NCI-H2196 treated with DMSO at 0.1 percent for 48 hours (cell line): Measurements from ENCODE around the gene TMEM121.
A peak's percentile ranks its signal among the peaks of the same experiment; 100 is the strongest.

Experiments used
- DNase-seq: peaks from one replicate; lab custom pipeline; 2025; ENCODE audit not compliant: unreplicated experiment; lab: John Stamatoyannopoulos, UW

TMEM121 gene

DNA sequence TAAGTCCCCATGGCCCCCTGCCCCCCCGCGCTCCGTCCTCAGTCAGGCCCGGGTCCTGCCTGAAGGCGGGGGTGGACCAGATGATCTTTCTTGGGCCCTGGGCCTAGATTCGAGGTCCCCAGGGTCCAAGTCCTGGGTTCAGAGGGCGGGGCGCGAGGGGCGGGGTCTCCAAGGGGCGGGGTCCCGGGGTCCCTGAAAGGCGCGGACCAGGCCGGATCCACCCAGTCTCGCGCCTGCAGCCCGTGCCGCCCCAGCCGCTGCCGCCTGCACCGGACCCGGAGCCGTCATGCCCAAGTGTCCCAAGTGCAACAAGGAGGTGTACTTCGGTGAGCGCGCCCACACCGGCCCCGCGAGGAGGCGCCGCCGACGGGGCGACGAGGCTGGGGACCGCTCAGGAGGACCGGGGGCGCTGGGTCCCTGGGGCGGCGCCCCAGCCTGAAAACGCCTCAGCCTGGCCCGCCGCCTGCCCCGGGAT lies 39.4 kb upstream of the TMEM121 start:
- no peak for DNase-seq

DNA sequence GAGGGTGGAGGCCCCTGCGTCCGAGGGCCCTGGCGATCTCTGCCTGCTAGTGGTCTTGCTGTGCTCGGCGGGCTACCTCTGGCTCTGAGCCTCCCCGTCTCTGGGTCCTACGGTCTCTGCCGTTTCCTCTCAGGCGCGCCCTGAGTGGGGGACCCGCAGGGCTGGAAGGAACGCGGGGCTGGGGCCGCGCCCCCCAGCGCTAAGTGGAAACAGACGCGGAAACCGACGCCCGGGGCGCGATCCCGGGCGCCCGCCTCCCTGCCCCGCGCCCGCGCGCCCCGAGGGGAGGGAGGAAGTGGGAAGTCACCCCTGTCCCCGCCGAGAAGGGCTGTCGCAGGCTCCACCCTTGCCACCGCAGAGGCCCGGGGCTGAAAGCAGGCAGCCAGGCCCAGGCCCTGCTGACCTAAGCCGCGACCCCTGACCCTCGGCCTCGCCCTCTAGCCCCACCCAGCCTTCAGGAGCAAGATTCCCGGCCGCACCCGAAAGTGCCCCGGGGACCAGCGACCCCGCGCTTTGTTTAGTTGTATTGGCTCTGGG lies 38.9 kb upstream of the TMEM121 start:
- DNase-seq, result no peak

DNA sequence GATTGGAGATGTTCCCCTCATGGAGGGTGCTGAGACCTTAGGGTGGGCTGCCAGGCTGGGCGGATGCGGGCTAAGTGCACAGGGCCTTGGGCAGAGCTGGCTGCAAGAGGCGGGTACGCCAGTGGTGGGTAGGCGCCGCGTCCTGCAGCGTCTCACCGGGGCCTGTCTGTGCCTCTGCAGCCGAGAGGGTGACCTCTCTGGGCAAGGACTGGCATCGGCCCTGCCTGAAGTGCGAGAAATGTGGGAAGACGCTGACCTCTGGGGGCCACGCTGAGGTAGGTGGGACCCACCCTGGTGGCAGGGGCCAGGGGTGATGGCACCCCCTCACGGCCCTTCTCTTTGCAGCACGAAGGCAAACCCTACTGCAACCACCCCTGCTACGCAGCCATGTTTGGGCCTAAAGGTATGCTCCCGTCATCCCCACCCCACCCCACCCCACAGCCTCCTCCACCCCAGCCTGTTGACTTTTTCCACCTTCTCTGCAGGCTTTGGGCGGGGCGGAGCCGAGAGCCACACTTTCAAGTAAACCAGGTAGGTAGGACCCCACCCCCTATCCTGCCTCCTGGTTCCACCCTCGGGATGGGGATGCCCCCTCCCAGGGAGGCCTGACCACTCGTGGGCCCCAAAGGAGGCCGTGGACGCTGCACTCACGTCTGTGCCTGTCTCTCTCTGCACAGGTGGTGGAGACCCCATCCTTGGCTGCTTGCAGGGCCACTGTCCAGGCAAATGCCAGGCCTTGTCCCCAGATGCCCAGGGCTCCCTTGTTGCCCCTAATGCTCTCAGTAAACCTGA lies 38.2 kb upstream of the TMEM121 start:
- no peak for DNase-seq

DNA sequence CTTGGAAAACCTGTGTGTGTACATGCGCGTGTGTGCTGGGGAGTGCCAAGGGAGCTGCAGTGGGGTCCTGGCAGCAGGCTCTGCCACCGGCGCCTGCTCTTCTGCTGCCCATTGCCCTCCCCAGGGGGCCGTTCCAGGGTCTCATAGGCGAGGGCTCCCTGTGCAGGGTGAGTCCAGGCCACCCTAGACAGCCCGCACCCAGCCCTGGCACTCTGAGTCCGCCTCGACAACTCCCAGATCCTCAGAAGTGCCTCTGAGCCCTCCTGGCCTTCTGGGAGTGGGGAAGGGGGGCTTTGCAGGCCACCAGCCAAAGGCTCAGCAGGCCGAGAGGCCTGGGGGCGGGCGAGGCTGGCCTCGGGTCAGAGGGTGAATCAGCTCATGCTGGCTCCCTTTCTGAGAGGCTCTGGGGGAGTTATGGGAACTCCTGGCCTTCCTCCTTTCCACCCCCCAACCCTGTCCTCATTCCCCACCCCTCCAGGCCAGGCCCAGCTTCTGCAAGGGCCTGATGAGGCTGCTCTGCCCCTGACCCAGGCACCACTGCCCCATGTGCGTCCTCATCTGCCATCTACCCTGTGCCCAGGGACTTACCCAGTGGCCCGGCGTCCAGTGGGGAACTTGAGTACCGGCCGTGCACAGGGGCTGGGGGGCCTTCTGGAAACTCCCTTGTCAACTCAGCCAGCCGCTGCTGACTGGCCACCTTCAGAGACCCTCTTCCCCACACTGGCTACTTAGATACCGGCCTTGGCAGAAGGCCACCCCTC lies 37.4 kb upstream of the TMEM121 start:
- no peak for DNase-seq

DNA sequence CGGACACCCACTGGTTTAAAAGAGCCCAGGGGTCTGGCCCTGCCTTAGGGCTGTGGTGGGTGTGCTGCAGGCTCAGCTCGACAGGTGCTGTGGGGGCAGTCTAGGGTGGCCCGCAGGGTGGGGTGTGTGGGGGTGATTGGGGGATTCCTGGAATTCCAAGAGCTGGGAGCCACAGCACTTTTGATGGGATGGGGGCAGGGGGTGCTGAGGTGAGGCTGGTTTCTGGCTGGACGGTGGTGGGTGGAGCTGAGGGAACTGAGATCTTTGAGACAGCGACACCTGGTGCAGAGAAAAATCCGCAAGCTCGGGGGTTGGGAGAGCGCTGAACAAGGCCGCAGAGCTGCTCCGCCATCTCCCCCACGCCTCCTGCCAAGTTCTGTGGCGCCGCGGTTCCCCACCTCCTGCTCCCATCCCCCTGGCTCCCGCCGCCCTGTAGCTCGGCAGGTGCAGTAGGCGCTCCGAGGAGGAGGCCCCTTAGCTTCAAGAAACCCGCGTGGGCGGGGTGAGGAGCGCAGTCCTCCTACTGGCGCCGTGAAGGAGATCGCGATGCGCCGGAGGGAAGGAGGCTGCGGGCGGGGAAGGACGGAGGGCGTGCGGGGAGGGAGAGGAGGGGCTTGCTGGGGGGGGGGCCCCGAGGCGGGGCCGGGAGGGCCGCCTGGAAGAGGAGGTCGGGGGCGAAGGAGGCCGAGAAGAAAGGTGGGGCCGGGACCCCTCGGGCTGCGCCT lies 36.7 kb upstream of the TMEM121 start:
- peak; percentile 63 for DNase-seq

DNA sequence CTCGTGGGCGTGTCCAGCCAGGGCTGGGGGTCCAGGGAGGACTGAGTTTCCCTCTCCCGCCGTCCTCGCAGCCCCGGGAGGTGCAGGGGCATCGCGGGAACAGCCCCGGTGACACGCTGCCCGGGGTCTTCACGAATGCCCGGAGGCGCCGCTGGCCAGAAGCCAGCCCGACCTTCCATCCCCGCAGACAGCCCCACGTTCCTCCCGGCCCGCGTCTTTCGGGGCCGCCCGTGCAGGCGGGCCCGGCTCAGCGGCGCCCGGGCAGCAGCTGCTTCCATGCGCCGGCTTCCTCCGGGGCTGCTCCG lies 36.2 kb upstream of the TMEM121 start:
- no peak for DNase-seq

DNA sequence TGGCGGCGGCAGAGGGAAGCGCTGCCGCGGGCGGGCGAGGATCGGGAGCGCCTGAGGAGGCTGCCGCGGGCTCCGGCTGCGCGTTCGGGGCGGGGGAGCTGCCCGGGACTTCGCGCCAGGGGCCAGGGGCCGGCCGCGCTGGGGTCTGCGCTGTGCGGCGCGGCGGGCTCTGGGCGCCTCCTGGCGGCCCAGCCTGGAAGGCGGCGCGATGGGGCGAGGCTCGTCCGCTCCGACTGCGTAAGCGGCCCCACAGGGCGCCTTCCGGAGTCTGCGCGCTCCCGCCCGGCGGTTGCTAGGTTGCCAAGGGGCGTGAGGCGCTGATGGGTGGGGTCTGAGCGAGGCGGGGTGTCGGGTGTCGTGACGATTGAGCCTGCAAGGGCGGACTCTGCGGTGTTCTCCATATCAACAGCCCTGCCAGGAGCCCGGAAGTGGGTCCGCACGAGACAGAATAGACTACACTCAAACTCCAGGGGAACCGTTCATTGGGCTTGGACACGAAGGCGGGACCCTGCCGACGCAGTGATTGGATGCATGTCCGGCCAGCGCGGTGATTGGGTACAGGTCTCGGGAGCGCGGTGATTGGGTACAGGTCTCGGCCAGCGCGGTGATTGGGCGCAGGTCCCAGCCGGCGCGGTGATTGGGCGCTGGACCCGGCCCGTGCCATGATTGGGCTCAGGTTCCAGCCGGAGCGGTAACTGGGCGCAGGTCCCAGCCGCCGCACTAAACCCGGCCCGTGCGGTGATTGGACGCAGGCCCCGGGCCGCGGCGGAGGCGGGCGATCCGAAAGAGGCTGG lies 35.6 kb upstream of the TMEM121 start, which contains the start of gene TEDC1:
TEDC1 (plus strand) TSS at position 675 of the 794 bp plus-strand sequence. CDS start 130 bp downstream, outside the sequence.
- DNase-seq, result peak; percentile 94

DNA sequence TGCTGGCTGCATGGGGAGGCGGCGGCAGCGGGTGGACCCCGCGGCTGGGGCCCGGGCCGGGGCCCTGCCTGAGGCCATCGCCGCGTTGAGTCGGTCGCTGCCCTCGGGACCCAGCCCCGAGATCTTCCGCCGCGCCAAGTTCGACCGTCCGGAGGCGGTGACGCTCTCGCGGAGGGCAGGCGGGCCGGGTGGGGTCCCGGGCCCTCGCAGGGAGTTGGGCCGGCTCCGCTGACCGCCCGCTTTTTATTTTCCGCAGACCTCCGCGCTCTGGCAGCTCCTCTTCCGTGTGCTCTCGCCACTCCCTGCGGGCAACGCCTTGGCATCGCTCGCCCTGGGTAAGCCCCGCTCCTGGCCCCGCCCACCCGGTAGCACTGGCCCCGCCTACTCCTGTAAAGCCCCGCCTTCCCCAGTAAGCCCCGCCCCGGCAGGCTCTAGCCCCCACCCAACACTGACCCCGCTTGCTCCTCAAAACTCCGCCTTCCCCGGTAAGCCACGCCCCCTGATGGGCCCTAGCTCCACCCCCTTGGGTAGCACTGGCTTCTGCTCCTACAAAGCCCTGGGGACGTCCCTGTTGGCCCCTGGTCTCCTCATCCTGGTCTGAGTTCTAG lies 34.9 kb upstream of the TMEM121 start:
- DNase-seq, result peak; percentile 16

DNA sequence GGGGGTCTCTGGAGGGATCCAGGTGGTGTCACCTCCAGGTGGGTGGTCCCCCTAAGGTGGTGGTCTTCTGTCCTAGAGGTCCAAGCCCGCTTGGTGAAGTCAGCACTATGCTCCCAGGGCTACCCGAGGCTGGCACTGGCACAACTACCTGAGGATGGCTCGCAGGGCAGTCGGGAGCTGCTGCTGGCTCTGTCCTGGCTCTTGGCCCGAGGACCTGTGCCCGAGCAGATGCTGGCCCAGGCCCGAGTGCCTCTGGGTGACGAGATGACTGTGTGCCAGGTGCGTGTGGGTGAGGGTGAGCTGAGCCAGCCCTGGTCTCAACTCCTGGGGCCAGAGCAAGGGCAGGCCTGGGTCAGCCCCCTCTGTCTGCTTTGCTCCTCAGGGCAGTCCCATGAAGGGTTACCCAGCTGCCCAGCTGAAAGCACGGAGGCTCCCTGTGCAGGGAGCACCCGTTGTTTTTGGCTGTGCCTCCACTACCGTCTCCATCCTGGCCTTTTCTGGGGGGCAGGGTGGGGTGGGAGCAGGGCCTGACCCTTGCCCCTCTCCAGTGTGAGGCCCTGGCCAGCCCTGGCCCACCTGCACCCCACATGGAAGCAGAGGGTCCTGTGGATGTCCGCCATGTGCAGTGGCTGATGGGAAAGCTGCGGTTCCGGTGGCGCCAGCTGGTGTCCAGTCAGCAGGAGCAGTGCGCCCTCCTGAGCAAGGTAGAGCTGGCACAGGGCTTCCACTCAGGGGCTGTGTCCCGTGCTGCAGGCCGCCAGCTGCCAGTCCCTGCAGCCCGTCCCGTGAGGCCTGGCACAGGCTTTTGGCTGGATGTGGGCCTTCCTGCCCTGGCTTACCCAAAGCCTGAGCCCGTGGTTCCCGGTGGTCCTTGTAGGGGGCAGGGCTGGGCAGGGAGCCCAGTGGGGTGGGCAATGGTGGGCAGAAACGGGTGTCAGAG lies 34.1 kb upstream of the TMEM121 start:
- no peak for DNase-seq

DNA sequence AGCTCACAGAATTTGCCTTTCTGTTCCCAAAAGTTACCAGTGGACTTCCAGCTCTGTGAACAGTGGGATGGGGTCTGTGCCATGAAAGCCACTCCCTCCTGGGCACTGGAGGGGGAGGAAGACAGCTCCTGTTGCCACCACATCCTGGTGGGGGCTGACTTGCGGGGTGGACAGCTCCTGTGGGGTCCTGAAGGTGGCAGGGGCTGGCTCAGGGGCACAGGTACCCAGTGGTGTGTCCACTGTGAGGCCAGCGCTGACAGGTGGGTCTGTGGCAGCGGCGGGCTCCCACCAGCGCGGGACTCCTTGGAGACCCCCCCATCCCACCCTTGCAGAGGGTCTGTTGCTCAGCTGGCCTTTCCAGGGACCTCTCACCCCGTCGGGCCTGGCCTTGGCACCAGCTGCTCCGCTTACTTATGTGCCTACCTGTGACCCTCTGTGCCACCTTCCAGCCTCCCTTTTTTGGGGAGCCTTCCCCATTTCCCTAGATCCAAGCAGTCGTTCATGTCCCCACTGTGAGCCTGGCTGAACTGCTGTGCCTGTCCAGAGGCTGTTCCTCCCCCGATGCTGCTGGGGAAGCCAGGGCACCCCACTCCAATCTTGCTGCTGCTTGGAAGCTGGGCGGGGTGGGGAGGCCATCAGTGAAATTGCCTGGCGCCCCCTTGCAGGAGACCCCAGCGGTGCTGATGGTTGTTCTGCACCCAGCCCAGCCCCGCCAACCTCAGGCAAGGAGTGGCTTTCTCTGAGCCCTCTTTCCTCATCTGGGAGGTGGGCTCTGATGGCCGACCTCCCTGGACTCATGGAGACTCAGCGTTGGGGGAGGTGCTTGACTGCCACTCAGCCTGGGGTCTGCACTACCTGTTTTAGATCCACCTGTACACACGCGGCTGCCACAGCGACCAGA lies 33.2 kb upstream of the TMEM121 start:
- DNase-seq, result no peak

DNA sequence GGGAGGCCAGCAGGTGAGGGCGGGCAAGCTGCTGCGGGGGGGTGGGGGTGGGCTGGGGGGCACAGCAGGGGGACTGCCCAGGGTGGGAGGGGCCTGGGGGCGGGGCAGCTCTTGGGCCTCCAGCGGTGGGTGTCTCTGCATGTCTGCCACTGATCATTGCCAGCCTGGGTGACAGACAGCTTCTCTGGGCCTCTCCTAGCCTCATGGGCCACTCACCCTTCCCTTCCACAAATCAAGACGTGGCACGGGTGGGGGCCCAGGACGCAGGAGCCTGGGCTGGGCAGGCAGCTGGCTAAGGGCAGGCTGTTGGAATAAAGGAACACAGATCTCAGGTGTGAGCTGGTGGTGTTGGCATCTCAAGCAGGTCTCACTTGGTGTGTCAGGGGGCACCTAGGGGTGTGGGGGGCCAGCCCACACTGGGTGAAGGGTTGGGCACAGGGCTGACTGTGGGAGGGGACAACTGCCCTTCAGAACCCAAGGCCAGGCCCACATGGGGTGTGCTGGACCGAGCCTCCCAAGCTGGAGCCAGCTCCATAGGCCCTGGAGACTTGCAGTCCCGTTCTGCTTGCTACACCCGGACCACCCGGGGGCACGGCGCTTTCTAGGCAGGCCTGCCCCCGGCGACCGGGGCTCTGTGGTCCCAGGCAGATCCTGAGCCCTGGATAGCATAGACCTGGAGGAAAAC lies 32.3 kb upstream of the TMEM121 start:
- DNase-seq, result no peak

DNA sequence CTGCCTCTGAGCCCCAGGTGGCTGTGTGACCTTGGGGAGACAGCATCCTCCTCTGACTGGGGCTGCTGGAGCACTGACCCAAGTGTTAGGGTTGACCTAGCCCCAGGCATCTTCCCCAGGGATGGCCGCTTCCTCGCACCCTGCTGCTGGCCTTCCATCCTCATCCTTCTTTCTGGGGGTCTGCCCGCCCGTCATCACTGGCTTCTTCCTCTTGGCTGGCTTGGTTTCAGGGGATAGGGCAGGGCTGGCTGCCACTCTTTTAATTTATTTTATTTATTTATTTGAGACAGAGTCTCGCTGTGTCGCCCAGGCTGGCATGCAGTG lies 31.8 kb upstream of the TMEM121 start:
- no peak for DNase-seq

DNA sequence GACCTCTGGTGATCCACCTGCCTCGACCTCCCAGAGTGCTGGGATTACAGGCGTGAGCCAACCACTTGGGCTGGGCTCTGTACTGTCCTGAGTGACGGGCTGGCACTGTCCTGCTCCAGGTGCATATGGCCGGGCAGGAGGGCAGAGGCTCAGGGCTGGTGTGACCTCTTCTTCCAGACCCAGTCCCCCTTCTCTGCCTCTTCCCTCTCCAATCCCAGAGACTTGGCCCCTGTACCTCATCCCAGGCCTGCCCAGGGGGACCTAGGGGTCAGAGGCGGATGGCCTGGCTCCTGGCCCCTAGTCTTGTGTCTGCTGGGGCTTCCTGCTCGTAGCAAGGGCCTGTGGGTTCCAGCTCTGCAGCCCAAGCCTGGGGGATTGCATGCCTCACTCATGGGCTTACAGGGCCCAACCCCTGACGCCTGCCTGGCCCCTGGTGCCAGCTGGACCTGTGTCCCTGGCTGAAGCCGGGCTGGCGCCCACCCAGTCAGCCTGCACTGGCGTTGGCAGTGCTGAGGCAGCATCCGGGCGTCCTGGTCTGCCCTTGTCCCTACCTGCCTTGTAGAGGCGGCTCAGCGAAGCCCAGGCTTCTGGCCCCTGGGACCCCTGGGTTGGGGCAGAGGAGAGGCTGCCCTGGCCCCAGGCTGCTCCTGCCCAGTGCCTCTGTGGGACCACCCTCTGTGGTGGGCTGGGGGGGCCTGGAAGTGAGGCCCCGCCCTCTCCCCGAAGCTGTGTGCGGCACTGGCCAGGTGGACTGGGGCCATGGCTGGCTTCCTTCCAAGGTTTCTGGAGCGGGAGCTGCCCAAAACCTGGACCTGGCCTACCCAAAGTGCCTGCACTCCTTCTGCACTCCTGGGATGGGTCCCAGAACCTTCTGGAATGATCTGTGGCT lies 31.0 kb upstream of the TMEM121 start:
- DNase-seq, result no peak

DNA sequence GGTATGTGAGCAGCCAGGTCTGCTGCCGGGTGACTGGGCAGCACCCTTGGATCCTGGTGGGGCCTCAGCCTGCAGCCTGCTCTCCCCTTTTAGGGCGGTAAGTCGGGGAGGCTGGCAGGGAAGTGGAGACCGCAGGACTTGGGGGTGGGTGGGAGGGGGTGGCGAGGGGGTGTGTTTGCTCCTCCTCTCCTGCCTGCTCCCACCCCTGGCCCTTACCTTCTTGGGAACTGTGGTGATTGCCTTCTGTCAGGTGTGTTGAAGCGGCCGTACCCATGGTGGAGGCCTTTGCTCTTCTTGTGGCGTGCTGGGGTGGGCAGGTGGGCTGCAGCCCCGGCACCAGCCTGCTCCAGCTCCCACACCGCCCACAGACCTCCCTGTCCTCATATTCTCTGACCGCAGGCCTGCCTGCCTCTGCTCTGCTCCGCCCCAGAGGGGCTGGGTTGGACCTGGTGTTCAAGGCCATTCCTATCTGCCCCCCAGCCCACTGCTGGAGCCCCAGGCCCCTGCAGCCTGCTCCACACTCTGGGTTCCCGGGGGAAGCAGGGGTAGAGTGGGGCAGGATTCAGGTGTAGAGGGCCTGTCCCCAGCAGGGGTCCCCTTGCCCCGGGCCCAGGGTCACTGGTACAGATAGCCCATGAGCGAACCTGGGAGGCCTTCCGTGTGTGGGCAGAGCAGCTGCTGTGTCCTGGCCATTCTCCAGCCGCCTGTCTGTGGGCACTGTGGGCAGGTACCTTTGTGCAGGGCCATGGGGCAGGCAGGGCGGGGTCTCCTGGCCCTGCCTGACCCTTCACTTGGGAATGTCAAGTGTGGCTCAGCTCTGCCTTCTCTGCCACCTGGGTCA lies 30.2 kb upstream of the TMEM121 start:
- DNase-seq, result no peak

DNA sequence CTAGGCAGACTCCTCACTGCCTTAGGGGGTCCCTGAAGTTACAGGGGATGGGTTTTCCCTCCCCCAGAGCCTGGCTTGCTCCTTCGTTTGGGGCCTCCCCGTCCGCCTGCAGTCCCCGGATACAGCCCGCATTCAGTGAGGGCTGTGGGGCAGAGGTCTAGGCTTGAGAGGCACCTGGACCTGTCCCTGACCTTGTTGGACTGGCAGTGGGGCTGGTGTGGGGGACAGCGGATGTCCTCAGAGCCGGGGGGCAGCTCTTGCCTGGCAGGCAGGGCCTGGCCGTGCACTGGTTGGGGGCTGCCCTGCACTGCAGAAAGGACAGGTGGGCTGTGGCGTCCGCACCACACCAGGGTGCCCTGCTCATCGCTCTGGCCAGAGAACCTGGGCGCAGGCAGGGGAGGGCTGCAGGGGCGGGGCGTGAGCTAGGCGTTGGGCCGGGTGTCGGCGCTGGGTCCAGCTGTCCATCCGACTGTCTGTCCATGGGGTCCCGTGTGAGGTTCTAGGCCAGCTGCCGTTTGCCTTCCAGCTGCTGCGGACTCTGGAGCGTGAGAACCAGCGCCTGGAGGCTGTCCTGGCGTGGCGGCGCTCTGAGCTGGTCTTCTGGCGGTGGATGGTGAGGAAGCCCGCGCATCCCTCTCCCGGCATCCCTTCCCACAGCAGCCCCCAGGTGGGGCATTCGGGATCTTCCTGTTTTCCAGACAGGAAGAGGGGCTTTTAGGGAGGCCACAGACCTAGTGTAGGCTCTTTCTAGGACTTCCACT lies 29.4 kb upstream of the TMEM121 start:
- DNase-seq, result no peak
